Measurements from ENCODE around the gene OR2B2.
"Not testable (repeated sequence)": the region's sequence is repeated elsewhere in the genome, so short reads cannot be mapped to it uniquely, and the experiment has no call there.

Gene OR2B2

DNA sequence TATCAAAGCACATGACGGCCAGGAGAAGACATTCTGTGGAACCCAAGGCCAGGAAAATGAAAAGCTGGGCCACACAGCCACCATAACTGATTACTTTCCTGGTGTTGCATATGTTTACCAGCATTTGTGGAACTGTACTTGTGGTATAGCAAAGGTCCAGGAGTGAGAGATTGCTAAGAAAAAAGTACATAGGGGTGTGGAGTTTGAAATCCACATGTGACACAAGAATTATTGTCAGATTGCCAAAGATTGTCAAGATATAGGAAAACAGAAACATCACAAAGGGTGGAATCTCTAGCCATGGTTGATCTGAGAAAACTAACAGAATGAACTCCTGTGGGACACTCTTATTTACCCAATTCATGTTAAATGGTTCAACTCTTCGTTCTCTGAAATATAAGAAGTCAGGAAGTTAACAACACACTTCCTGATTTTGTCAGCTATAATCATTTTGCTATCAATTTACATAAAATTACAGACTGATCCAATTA, at the start of gene OR2B2:
Gene OR2B2 (minus strand): TSS at position 441 of the 491 bp plus-strand sequence. CDS start 77 bp downstream, at position 364.
- DNase-seq, result peak; percentile 43

DNA sequence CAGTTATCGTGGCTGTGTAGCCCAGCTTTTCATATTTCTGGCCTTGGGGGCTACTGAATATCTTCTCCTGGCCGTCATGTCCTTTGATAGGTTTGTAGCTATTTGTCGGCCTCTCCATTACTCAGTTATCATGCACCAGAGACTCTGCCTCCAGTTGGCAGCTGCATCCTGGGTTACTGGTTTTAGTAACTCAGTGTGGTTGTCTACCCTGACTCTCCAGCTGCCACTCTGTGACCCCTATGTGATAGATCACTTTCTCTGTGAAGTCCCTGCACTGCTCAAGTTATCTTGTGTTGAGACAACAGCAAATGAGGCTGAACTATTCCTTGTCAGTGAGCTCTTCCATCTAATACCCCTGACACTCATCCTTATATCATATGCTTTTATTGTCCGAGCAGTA, 45.3 kb upstream of the OR2B2 start:
- no peak for DNase-seq

DNA sequence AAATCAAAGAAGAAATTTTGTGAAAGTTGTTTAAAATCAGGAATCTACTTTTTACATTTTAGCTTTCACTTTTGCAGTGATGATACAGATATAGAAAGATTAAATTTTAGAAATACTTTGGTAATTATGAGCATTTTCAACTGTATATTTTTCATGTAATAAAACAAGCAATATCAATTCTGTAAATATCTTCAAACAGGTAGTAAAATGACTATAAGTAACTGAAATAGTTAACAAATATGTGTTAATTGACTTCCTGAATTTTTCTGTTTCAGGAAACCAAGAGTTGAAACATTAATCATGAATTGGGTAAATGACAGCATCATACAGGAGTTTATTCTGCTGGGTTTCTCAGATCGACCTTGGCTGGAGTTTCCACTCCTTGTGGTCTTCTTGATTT, 44.7 kb upstream of the OR2B2 start, which contains the start of gene OR2B6:
Gene OR2B6 (plus strand): TSS at position 301 of the 400 bp plus-strand sequence. CDS start 0 bp downstream, at position 301.
- DNase-seq, result no peak

DNA sequence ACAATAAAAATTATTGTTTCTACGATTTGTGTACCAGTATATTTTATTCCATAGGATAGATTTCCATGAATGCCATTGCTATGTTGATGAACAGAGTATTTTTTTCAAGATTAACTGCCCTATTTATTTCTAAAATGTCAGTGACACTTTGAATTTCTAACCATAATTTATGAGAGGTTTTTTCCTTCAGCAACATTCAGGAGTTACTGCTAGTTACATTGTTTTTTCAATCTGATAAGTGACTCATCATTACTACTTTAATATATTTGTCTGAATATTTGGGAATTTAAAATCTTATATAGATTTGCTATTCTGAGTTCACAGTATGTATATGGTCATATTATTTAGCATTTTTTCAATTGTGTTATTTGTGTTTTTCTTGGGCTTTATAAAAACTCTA, 38.8 kb upstream of the OR2B2 start:
- DNase-seq, result no peak

DNA sequence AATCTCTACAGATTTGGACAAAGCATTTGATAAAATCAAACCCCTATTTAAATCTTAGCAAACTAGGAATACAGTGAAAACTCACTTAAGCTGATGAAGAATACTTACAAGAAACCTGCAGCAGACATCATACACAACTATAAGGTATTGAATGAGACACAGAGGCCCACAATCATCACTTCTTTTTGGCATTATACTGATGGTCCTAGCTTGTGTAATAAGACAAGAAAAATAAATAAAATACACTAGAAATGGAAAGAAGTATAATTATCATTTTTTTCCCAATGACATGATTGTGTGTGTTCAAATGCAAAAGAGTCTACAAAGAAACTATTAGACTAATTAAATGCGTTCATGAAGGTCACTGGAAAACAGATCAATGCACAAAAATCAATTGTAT, 36.0 kb upstream of the OR2B2 start:
- no peak for DNase-seq

DNA sequence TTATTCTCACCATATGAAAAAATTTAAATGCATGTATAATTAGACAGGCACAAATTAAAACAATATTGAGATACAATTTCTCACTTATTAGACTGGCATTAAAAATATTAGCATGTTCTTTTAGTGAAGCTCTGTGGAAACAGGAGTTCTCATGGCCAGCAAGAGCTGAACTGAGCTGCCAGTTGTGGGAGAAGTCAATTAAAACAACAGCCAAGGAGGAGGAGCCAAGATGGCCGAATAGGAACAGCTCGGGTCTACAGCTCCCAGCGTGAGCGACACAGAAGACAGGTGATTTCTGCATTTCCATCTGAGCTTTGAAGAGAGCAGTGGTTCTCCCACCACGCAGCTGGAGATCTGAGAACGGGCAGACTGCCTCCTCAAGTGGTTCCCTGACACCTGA, 30.9 kb upstream of the OR2B2 start:
- DNase-seq, result not testable (repeated sequence)

DNA sequence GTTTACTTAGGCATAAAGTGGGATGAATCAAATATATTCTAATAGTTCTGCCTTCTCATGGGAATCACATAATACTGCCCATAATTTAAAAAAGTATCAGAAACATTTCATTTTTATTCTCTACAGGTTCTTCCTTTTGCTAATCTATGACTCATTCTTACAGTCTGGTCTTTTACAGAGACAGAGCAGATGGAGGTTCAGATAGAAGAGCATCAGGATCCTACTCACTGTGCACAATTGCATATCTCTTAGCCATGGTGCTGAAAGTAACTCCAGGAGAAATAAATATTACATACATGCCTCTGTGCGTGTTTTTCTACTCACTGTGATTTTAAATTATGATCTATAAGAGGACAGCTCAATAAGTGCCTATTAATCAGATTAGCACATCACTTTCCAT, 28.6 kb upstream of the OR2B2 start:
- peak; percentile 36 for DNase-seq

DNA sequence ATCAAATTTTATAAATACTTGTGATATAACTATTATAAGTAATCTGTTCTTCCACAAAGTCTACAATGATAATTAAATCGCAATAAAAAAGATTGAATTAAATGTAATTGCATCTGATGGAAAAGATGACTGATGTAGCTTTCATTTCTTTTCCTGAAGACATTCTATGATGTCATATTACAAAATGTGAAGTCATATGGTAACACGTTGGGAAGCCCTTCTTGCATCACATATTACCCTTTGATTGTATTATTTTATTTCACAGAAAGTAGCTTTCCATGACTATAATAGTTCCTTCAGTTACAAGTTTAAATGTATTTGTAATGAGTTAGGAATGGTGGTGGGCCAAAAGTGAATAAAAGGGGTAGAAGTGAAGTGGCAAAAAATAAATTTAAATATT, 19.0 kb upstream of the OR2B2 start:
- no peak for DNase-seq

DNA sequence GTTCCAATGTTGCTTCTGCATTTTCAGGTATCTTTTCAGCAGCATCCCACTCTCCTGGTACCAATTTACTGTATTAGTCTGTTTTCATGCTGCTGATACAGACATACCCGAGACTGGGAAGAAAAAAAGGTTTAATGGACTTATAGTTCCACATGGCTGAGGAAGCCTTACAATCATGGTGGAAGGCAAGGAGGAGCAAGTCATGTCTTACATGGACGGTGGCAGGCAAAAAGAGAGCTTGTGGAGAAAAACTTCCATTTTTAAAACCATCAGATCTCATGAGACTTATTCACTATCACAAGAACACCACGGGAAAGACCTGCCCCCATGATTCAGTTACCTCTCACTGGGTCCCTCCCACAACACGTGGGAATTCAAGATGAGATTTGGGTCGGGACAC, 17.7 kb upstream of the OR2B2 start:
- not testable (repeated sequence) for DNase-seq

DNA sequence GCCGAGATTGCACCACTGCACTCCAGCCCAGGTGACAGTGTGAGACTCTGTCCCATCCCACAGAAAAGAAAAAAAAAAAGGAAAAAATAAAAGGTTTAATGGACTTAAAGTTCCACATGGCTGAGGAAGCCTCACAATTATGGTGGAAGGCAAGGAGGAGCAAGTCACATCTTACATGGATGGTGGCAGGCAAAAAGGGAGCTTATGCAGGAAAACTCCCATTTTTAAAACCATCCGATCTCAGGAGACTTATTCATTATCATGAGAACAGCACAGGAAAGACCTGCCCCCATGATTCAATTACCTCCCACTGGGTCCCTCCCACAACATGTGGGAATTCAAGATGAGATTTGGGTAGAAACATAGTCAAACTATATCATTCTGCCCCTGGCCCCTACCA, 15.8 kb upstream of the OR2B2 start:
- not testable (repeated sequence) for DNase-seq

DNA sequence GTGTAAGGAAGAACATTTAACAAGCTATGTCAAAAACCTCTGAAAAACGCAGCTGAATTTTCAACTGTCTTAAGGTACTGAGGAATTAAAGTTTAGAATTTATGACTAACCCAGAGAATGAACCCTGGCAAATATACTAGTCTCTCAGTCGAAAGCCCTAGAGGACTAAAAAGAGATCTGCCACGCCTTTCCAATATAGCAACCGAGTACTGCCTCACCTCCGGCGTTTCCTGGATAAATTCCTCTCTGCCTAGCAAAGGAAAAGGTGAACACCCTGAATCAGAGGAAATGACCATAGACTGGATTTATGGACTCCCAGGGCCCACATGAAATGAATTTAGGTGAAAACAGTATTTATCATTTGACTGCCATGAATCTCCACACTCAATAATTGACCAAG, 12.0 kb upstream of the OR2B2 start:
- no peak for DNase-seq

DNA sequence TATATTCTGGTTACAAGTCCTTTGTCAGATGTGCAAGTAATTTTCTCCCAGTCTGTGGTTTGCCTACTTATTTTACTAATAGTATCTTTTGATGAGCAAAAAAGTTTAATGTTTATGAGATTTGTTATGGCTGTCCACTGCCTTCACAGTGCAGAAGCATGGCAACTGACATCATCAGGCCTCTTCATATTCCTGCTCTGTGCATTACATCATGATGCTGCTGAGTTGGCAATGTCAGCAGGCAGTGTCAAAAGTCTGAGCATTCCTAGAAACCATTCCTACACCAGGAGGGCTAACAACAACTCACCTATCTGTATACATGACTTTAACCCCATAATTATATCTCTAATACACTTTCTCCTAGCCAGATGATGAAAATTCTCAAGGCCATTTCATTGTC, 10.8 kb upstream of the OR2B2 start:
- DNase-seq, result no peak

DNA sequence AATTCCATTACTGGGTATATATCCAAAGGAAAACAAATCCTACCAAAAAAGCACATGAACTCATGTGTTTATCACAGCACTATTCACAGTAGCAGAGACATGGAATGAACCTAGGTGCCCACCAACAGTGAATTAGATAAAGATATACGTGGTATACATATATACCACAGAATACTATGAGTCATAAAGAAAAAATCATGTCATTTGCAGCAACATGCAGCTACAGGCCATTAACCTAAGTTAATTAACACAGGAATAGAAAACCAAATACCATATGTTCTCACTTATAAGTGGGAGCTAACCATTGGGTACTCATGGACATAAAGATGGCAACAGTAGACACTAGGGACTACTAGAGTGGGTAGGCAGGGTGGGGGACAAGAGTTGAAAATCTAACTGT, 4.2 kb downstream of the OR2B2 start:
- no peak for DNase-seq

DNA sequence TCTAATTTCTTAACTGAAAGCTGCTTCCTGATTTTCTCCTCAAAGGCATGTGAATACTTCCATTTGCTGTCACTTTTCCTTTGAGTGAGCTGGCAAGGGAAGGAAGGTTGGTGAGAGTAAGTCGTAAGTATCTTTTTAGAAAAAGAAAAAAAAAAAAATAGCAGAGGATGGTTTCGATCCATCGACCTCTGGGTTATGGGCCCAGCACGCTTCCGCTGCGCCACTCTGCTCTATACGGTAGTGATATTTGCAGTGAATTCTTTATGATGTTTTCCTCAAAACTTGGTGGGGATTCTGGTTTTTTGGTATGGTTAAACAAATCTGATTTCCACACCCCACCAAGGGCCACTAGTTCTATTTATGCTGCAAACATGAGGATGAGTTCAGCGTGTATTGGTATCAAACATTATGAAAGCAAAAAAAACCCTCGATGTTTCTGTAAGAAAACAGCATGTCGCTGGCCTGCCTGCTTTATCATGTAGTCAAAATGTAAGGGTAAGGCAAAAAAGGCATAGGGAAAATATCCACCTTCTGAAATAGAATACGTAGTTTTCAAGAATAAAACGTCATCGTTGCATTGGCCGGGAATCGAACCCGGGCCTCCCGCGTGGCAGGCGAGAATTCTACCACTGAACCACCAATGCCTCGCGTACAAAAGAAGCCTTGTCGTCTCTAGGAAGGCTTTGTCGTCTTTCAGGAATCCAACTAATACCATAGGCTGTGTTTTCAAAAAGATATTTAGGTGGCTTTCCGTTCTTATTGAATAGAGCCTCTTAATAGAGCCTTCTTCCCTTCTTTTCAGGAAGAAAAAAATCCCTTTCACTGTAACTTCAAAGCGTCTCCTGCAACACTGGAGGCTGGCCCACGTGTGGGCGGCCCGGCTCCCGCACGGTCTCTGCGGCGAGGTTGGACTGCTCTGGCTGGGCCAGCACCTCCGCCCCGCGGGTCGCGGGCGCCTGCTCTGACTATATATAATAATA, 9.6 kb downstream of the OR2B2 start:
- peak; percentile 91 for DNase-seq

DNA sequence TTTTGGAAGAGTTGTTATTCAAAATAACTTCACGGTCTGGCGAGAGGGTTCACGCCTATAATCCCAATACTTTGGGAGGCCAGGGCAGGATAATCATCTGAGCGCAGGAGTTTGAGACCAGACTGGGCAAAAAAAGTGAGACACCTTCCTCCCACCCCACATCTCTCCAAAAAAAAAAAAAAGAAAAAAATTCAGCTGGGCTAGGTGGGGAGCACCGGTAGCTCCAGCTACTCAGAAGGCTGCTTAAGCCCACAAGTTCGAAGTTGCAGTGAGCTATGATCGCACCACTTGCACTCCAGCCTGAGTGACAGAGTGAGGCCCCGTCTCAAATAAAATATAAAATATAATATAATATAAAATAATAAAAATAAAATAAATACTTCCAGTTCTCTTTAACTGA, 10.4 kb downstream of the OR2B2 start:
- DNase-seq, result peak; percentile 54

DNA sequence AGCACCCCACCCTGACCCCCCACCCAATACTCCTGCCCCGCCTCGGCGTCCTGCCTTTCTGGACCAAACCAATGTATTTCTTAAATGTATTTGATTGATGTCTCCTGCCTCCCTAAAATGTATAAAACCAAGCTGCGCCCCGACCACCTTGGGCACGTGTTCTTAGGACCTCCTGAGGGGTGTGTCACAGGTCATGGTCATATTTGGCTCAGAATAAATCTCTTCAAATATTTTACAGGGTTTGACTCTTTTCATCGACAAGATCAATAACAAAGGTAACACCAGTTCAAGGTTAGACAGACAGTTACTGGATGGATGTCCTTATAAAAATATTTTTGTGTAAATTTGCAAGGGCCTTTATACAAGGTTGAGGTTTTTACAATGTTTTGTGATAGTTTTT, 12.0 kb downstream of the OR2B2 start:
- DNase-seq, result not testable (repeated sequence)

DNA sequence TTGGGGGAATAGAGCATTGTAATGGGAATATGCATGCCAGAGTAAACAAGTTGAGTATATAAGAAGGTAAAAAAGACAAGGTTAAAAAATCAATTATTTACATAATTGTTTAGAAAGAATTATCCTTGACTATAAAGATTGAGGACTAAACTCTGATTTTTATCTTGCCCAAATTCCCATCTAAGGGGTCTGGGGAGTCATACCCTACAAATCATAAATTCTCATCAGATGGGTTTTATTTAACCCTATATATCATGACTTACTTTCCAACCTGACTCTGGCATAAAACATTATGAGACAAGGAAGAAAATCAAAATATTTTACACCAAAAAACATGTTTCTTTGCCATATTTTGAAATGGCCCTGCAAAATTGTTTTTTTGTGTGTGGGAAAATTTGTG, 12.7 kb downstream of the OR2B2 start:
- DNase-seq, result no peak

DNA sequence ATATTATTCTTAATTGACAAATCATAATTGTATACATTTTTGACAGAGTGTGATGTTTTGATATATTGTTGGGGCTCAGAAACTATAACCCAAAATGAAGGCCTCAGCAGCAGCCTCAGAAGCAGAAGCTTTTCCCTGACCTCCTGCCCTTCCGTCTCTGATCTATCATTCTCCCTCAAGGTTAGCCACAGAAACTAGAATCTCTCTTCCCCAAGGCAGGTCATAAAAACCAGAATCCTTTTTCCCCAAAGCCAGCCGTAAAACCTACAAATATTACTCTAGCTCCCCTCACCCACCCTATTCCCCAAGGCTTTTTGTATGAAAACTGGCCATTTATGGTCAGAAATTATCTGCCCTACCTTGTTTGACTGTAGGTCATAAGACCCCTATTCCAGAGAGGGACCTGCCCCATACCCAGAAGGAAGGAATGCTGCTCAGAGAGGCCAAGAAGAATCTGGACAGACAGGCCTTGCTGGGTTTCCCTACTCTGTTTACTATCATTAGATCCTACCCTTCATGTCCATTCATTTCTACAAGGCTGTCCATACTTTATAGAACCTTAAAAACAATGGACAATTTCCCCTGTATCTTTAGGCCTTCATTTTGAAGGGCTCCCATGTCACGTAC, 14.5 kb downstream of the OR2B2 start:
- no peak for DNase-seq

DNA sequence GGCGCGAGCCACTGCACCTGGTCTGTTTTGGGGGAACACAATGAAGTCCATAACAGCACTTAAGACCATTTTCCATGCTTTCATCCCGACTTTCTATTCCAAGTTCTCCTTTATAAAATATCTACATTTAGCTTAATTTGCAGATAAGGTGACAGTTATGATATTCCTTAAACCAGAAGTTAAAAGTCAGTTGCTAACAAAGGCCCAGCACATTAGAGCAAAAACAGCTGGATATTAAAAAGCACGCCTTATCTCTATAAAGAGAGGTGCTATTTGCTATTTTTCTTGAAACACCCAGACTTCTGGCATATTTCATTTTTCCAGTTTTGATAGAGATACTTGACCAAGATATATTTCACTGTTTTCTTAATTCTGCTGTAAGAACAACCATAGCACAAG, 15.8 kb downstream of the OR2B2 start:
- peak; percentile 22 for DNase-seq

DNA sequence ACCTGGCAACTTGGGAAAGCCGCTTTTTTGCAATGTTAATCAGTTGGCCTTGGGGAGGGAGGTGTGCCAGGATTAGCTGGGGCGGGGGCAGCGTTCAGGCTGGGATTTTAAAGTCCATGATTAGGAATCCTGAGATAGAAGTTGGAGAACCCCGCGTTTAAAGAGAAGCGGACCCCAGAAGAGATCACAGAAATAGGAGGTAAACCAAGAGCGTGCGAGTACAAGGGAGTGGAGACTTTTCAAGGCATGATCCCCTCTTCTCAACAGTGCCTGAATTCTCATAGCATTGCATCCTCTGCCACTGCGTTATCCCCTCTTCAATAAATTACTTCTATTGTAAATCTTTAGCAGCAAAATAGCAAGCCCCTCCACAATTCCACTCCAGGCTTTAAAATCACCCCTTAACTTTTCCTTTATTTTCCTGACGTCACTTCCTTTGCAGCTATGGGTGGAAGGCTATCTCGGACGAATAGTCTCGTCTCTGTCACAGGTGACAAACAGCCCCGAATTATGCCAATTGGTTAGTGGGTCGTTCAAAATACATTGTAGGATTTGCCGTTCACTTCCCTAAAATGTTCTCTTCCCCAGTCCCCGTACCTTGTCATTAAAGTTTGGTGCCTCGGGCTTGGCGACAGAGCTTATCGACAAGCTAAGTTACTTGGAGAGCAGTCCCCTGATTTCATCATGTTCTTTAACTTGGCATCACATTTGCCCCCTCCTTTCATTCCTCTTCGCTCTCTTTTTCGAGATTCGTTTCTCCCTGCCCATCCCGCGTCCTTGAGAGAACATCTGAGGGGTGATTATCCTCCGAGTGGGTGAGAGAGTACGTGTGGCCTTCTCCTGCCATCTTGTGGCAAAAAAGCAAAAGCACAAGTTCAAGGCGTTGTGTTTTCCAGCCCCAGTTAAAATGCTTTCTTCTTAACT, 17.1 kb downstream of the OR2B2 start:
- peak; percentile 93 for DNase-seq

DNA sequence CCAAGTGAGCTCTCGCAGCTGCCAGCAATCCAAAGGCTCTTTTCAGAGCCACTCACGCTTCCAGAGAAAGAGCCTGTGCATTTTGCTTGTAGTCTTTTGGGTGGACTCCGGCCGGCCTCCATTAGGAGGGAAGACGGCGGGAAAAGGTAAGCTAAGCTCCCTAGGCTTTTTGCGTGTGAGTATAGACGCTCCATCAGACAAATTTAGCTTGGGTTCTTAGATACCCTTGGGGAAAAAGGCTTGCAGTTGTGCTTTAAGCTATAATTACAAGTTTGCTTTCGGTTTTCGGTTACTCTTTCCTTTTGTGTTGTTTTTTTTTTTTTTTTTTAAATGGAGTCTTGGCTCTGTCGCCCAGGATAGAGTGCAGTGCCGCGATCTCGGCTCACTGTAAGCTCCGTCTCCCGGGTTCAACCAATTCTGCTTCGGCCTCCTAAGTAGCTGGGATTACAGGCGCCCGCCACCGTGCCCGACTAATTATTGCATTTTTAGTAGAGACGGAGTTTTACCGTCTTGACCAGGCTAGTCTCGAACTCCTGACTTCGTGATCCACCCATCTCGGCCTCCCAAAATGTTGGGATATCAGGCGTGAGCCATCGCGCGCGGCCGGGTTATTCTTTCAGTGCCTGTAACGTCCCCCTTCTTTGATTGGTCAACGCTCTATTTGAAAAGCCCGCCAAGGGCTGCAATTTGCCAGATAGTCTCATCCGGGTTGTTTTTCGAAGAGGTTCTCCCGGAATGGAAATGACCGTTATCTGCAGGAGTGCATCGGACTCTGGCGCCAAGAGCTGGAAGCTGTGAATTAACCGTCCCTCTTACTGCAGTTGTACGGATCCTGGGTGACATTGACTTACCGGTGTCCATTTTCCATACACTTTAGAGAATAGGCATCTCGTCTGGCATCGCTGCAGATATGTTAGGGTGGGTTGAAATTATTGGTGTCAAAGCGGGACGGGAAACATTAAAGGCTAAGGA, 18.1 kb downstream of the OR2B2 start:
- DNase-seq, result peak; percentile 97
